H1 (cell line): ENCODE results near the gene MACROD2. TPM values are rescaled to one million over a fixed set of nuclear protein-coding genes. Genes with fewer than 3 reads are reported as not detected.

Experiments
- CTCF ChIA-PET: fragments of 300-600 bp; sonication (Branson Sonifier 250); formaldehyde crosslinking; loops from one replicate; lab custom pipeline; 2021; ENCODE audit not compliant: partially characterized antibody; lab: Charles Lee
- POLR2A ChIA-PET: fragments of 300-600 bp; sonication (Branson Sonifier 250); formaldehyde crosslinking; loops from one replicate; lab custom pipeline; 2021; ENCODE audit warnings: inconsistent platforms; ENCODE audit not compliant: partially characterized antibody; lab: Charles Lee
- DNase-seq, 2 experiments: peaks; one replicate each; pipeline versions ENCODE4 v3.0.0 to v3.0.0-alpha.2; 2010 to 2022; ENCODE audit warnings: low spot score in 2 of 2, low read depth in 1 of 2, mixed read lengths in 1 of 2
- FAIRE-seq: peaks from 2 replicates; lab custom pipeline; 2011; peaks lifted over from hg19 to GRCh38; lab: Jason Lieb, UNC
- H2AFZ ChIP-seq: 2 replicates; pipeline ENCODE4 v1.8.1; 2012; ENCODE audit warnings: low read length, inconsistent platforms
- H2AK5ac ChIP-seq: 2 replicates; pipeline ENCODE4 v1.6.1; 2013; ENCODE audit warnings: low read depth, low read length
- H2BK120ac ChIP-seq: replicated peaks from 2 replicates; pipeline ENCODE3; 2013; ENCODE audit warnings: low read depth, low read length, inconsistent platforms
- H2BK12ac ChIP-seq: 2 replicates; pipeline ENCODE4 v1.6.1; 2013; ENCODE audit warnings: low read depth, low read length
- H2BK15ac ChIP-seq: 2 replicates; pipeline ENCODE4 v1.6.1; 2013; ENCODE audit warnings: low read length
- H2BK20ac ChIP-seq: 2 replicates; pipeline ENCODE4 v1.6.1; 2013; ENCODE audit warnings: low read length
- H2BK5ac ChIP-seq: 2 replicates; pipeline ENCODE4 v1.6.1; 2013; ENCODE audit warnings: low read depth, low read length
- H3K14ac ChIP-seq: 2 replicates; pipeline ENCODE4 v1.6.1; 2013; ENCODE audit warnings: inconsistent platforms; ENCODE audit not compliant: insufficient read length
- H3K18ac ChIP-seq: 2 replicates; pipeline ENCODE4 v1.6.1; 2013; ENCODE audit warnings: low read length; ENCODE audit errors: extremely low read depth
- H3K23ac ChIP-seq: 2 replicates; pipeline ENCODE4 v1.6.1; 2013; ENCODE audit warnings: inconsistent platforms; ENCODE audit not compliant: insufficient read length
- H3K23me2 ChIP-seq: 2 replicates; pipeline ENCODE4 v1.6.1; 2013; ENCODE audit warnings: low read depth, low read length
- H3K27ac ChIP-seq: 2 replicates; pipeline ENCODE4 v1.6.1; 2011; ENCODE audit warnings: low read depth, low read length, inconsistent platforms
- H3K27me3 ChIP-seq, 4 experiments: replicated peaks in 1 of 4; 1 replicate in 1 of 4; 2 replicates in 3 of 4; pipeline versions ENCODE4 v1.6.1 to v1.8.1; 2011 to 2013; ENCODE audit warnings: low read length in 3 of 4, mild to moderate bottlenecking in 3 of 4, inconsistent platforms in 2 of 4, mixed read lengths in 2 of 4, moderate library complexity in 1 of 4; ENCODE audit not compliant: control insufficient read depth in 3 of 4, insufficient read depth in 3 of 4; ENCODE audit errors: extremely low read depth in 1 of 4
- H3K36me3 ChIP-seq, 4 experiments: 2 replicates each; pipeline versions ENCODE4 v1.6.1 to v1.8.1; 2011 to 2013; ENCODE audit warnings: mild to moderate bottlenecking in 4 of 4, low read length in 3 of 4, moderate library complexity in 2 of 4, control low read depth in 1 of 4, inconsistent platforms in 1 of 4; ENCODE audit not compliant: insufficient read depth in 4 of 4, control insufficient read depth in 2 of 4
- H3K4ac ChIP-seq: replicated peaks from 2 replicates; pipeline ENCODE3; 2013; ENCODE audit warnings: low read length, low read depth, mixed read lengths, inconsistent platforms; ENCODE audit not compliant: insufficient read length
- H3K4me1 ChIP-seq, 4 experiments: replicated peaks in 1 of 4; 1 replicate in 1 of 4; 2 replicates in 3 of 4; pipeline versions ENCODE4 v1.6.1 to v1.8.1; 2011 to 2013; ENCODE audit warnings: low read length in 3 of 4, inconsistent platforms in 2 of 4, mixed read lengths in 1 of 4; ENCODE audit not compliant: insufficient read depth in 4 of 4, control insufficient read depth in 3 of 4
- H3K4me2 ChIP-seq, 2 experiments: 2 replicates each; pipeline versions ENCODE4 v1.6.1 to v1.8.1; 2011 to 2013; ENCODE audit warnings: low read depth in 2 of 2, low read length in 2 of 2, control low read depth in 1 of 2, inconsistent platforms in 1 of 2, mild to moderate bottlenecking in 1 of 2; ENCODE audit not compliant: insufficient read depth in 1 of 2
- H3K4me3 ChIP-seq, 4 experiments: fragments of 200-600, 300-600 bp in 1 of 4; sonication (generic), shearing (Covaris generic), sonication (Bioruptor Twin) in 1 of 4; 2 replicates each; pipeline versions ENCODE4 v1.5.1 to v1.8.1; 2011 to 2016; ENCODE audit warnings: low read length in 4 of 4, low read depth in 3 of 4, control low read depth in 2 of 4, inconsistent platforms in 2 of 4, mild to moderate bottlenecking in 2 of 4, mixed read lengths in 1 of 4, moderate library complexity in 1 of 4; ENCODE audit not compliant: insufficient read depth in 2 of 4; ENCODE audit errors: extremely low read depth in 1 of 4
- H3K56ac ChIP-seq: replicated peaks from 2 replicates; pipeline ENCODE3; 2013; ENCODE audit warnings: low read depth, mild to moderate bottlenecking, mixed read lengths, low read length, inconsistent platforms; ENCODE audit not compliant: insufficient read length
- H3K79me1 ChIP-seq: 2 replicates; pipeline ENCODE4 v1.6.1; 2013; ENCODE audit warnings: low read depth, low read length, control low read depth
- H3K79me2 ChIP-seq, 2 experiments: 2 replicates each; pipeline versions ENCODE4 v1.6.1 to v1.8.1; 2012 to 2013; ENCODE audit warnings: low read length in 2 of 2, mild to moderate bottlenecking in 2 of 2, inconsistent platforms in 1 of 2; ENCODE audit not compliant: insufficient read depth in 2 of 2, control insufficient read depth in 1 of 2
- H3K9ac ChIP-seq, 4 experiments: replicated peaks in 1 of 4; 1 replicate in 1 of 4; 2 replicates in 3 of 4; pipeline versions ENCODE4 v1.6.1 to v1.8.1; 2011 to 2013; ENCODE audit warnings: low read depth in 3 of 4, low read length in 3 of 4, control low read depth in 2 of 4, mild to moderate bottlenecking in 2 of 4, moderate library complexity in 2 of 4, inconsistent platforms in 1 of 4; ENCODE audit errors: extremely low read depth in 1 of 4
- H3K9me3 ChIP-seq, 2 experiments: 2 replicates each; pipeline versions ENCODE4 v1.6.1 to v1.8.1; 2012 to 2013; ENCODE audit warnings: mild to moderate bottlenecking in 2 of 2, moderate library complexity in 2 of 2, control low read depth in 1 of 2, inconsistent platforms in 1 of 2, low read depth in 1 of 2, low read length in 1 of 2, mixed read lengths in 1 of 2; ENCODE audit not compliant: insufficient read depth in 2 of 2
- H4K20me1 ChIP-seq, 2 experiments: replicated peaks in 1 of 2; 2 replicates each; pipeline versions ENCODE3 to v1.8.1; 2011 to 2013; ENCODE audit warnings: inconsistent platforms in 2 of 2, low read length in 2 of 2, mild to moderate bottlenecking in 1 of 2; ENCODE audit not compliant: insufficient read depth in 2 of 2, control insufficient read depth in 1 of 2
- H4K5ac ChIP-seq: 2 replicates; pipeline ENCODE4 v1.6.1; 2013; ENCODE audit warnings: low read length, low read depth, mixed read lengths, inconsistent platforms; ENCODE audit not compliant: insufficient read length
- H4K8ac ChIP-seq: 2 replicates; pipeline ENCODE4 v1.8.0; 2013; ENCODE audit warnings: mild to moderate bottlenecking, moderate library complexity, low read length, inconsistent platforms; ENCODE audit not compliant: insufficient read depth; ENCODE audit errors: extremely low read depth
- H4K91ac ChIP-seq: replicated peaks from 2 replicates; pipeline ENCODE3; 2013; ENCODE audit warnings: low read length, mixed read lengths, inconsistent platforms; ENCODE audit not compliant: insufficient read length
- CREB1 ChIP-seq: IDR thresholded peaks from 2 replicates; pipeline ENCODE4 v1.6.1; 2012; ENCODE audit warnings: inconsistent platforms
- TEAD4 ChIP-seq: IDR thresholded peaks from 2 replicates; pipeline ENCODE4 v1.6.1; 2012; ENCODE audit warnings: low read depth, low read length, inconsistent platforms, mixed read lengths
- WGBS, 2 experiments: shearing (Covaris generic) in 1 of 2; methylation state at CpG; one replicate each; pipeline versions ENCODE4 v1.1.6 to v1.1.7; 2013 to 2015; ENCODE audit warnings: low lambda C conversion rate in 2 of 2, mixed read lengths in 2 of 2, inconsistent platforms in 1 of 2, low coverage in 1 of 2, missing lambda C conversion rate in 1 of 2; ENCODE audit not compliant: insufficient replicate concordance in 2 of 2, insufficient coverage in 1 of 2, insufficient read length in 1 of 2; ENCODE audit errors: extremely low coverage in 1 of 2, missing lambda C conversion rate in 1 of 2; 5-methylcytosine and 5-hydroxymethylcytosine counted together
- polyA plus RNA-seq, 7 experiments: library from polyadenylated mRNA; depleted of rRNA in 3 of 7; stranded (reverse) in 5 of 7; unstranded in 2 of 7; fragments of >200 nt in 5 of 7; fragments of 200-250 nt in 2 of 7; gene quantifications; 1 replicate in 5 of 7; 2 replicates in 1 of 7; 4 replicates in 1 of 7; pipeline versions ENCODE4 v1.2.1 to v1.2.3, GENCODE V29; 2011 to 2013; ENCODE audit warnings: missing spikeins in 2 of 7, mixed read lengths in 2 of 7
- total RNA-seq: library from RNA; stranded (reverse); fragmentation: NEBNext Ultra II Directional; extraction: Animal tissue kit (Norgen Biotek cat#: 25700); gene quantifications from 2 replicates; pipeline ENCODE4 v1.2.1, GENCODE V29; 2021

Gene MACROD2
- total and polyA plus RNA-seq, 2 of the 8 experiments (the other 6 are each of a cell fraction or from before 2014, with no cell fraction given): 0.70 to 3.9 TPM

DNA sequence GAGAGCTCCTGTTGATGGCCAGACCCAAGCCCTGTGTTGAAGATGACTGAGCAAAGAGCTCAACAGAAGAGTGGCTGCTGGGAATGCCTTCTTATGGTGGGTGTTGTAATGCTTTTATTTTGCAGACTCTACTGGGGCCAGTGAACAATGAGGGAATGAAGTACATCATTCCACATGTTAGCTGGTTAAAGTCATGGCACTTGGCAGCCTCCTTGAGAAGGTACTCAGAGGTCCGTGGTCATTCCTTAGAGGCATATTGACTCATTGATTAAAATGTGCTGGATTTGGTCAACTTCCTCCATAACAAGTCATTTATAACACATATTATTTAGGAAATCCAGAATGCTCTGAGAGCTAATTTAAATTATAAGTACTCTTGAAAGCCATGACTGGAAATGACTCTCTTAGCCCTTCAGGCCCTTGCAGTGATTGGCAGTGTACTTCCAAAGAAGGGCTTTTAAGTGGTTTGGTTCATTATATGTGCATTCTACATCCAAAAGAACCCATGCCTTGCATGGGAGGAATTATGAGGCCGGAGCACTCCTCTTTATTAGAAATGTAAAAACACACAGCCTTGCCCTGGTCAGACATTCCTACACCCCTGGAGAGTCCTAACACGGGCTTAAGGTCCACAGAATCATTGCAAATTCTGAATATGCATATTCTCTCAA is 1601.0 kb downstream of the MACROD2 start:
- Histone ChIP-seq H3K9ac (no peak overlapping the region), H3K27ac (no peak overlapping the region), H2BK15ac (no peak overlapping the region), H4K5ac (no peak overlapping the region), H3K56ac (no peak overlapping the region), H4K8ac (no peak overlapping the region), H3K23me2 (no peaks in the 10 kb centered on the region), H3K4me3 (no peak overlapping the region), H3K79me2 (no peaks in the 10 kb centered on the region), H3K79me1 (no peaks in the 10 kb centered on the region), H2AFZ (no peak overlapping the region), H2BK120ac (no peak overlapping the region), H2BK5ac (no peak overlapping the region), H2BK20ac (no peak overlapping the region), H2AK5ac (no peak overlapping the region), H3K14ac (no peak overlapping the region), H3K4ac (no peak overlapping the region), H3K4me2 (no peak overlapping the region), H3K9me3 (no peaks in the 10 kb centered on the region), H3K23ac (no peak overlapping the region), H3K27me3 (no peaks in the 10 kb centered on the region), H2BK12ac (no peak overlapping the region), H4K91ac (no peak overlapping the region), H3K4me1 (no peaks in the 10 kb centered on the region), H3K36me3 (no peaks in the 10 kb centered on the region), H3K18ac (no peak overlapping the region), H4K20me1 (no peaks in the 10 kb centered on the region)
- FAIRE-seq (no peak), DNase-seq (no peak)
- ChIA-PET CTCF (interaction anchor here (1.2 kb wide), 1 partner anchor 103 kb away, joined by 3 read pairs; no protein-coding TSS in a partner anchor), POLR2A (no interaction called here)
- TF ChIP-seq TEAD4: no peak
- TF ChIP-seq CREB1: no peak
- WGBS, 2 experiments: 97% methylated on average over 3 of the region's 3 CpGs; no CpG with 5 or more reads in 1 of the 2 experiments
